HepG2 (cell line): ENCODE results near the gene CCNQ. TPM values are rescaled to one million over a fixed set of nuclear protein-coding genes. Genes with fewer than 3 reads are reported as not detected.

Experiments used
- ATF2 ChIP-seq: sonication (generic); formaldehyde crosslinking; IDR thresholded peaks from 2 replicates; pipeline ENCODE4 v1.4.0; 2020; ENCODE audit warnings: missing genetic modification reagents
- ATF7 ChIP-seq, 2 experiments: fragments of 450-650 bp in 1 of 2; sonication (generic) in 1 of 2; formaldehyde crosslinking in 1 of 2; IDR thresholded peaks; 2 replicates each; pipeline versions ENCODE4 v1.4.0 to v1.6.1; 2016 to 2020; ENCODE audit warnings: antibody characterized with exemption in 1 of 2, mild to moderate bottlenecking in 1 of 2, missing genetic modification reagents in 1 of 2
- BRCA1 ChIP-seq: sonication (generic); formaldehyde crosslinking; IDR thresholded peaks from 2 replicates; pipeline ENCODE4 v1.4.0; 2020; ENCODE audit warnings: missing genetic modification reagents
- HNRNPK ChIP-seq: fragments of 200-400 bp; formaldehyde crosslinking; IDR thresholded peaks from 2 replicates; pipeline ENCODE4 v1.6.1; 2018; ENCODE audit warnings: low read length, low read depth, moderate library complexity, mild to moderate bottlenecking; ENCODE audit not compliant: poor library complexity, severe bottlenecking
- HNRNPLL ChIP-seq: fragments of 200-400 bp; formaldehyde crosslinking; IDR thresholded peaks from 2 replicates; pipeline ENCODE4 v1.6.1; 2017; ENCODE audit warnings: mild to moderate bottlenecking, low read depth, low read length; ENCODE audit not compliant: poor library complexity, severe bottlenecking
- MEIS1 ChIP-seq: sonication (generic); formaldehyde crosslinking; IDR thresholded peaks from 2 replicates; pipeline ENCODE4 v1.9.0; 2021; ENCODE audit warnings: mild to moderate bottlenecking, missing genetic modification reagents, moderate library complexity, borderline replicate concordance
- NCOA2 ChIP-seq: sonication (generic); formaldehyde crosslinking; IDR thresholded peaks from 2 replicates; pipeline ENCODE4 v1.8.0; 2022; ENCODE audit warnings: inconsistent platforms
- NFIB ChIP-seq: sonication (generic); formaldehyde crosslinking; IDR thresholded peaks from 2 replicates; pipeline ENCODE4 v1.9.0; 2021; ENCODE audit warnings: missing genetic modification reagents, mild to moderate bottlenecking, borderline replicate concordance
- PTBP1 ChIP-seq: fragments of 200-400 bp; formaldehyde crosslinking; IDR thresholded peaks from 2 replicates; pipeline ENCODE4 v1.6.1; 2018; ENCODE audit warnings: low read length, low read depth; ENCODE audit not compliant: poor library complexity, severe bottlenecking
- RBFOX2 ChIP-seq: fragments of 200-400 bp; formaldehyde crosslinking; IDR thresholded peaks from 2 replicates; pipeline ENCODE4 v1.6.1; 2017; ENCODE audit warnings: low read depth, mild to moderate bottlenecking, low read length
- SAP130 ChIP-seq: IDR thresholded peaks from 2 replicates; pipeline ENCODE4 v1.6.1; 2016; ENCODE audit warnings: low read depth
- SMYD3 ChIP-seq: sonication (generic); formaldehyde crosslinking; IDR thresholded peaks from 2 replicates; pipeline ENCODE4 v1.8.1; 2023; ENCODE audit warnings: mild to moderate bottlenecking, missing genetic modification reagents
- STAG1 ChIP-seq: sonication (generic); formaldehyde crosslinking; IDR thresholded peaks from 2 replicates; pipeline ENCODE4 v1.4.0; 2020; ENCODE audit warnings: missing genetic modification reagents
- TRIM22 ChIP-seq: fragments of 450-650 bp; IDR thresholded peaks from 2 replicates; pipeline ENCODE4 v1.6.1; 2017
- YY1 ChIP-seq: IDR thresholded peaks from 2 replicates; pipeline ENCODE4 v1.6.1; 2011; ENCODE audit warnings: low read length, low read depth, moderate library complexity, mild to moderate bottlenecking; ENCODE audit not compliant: insufficient read depth, insufficient replicate concordance
- ZNF280B ChIP-seq: sonication (generic); formaldehyde crosslinking; IDR thresholded peaks from 2 replicates; pipeline ENCODE4 v1.5.0; 2020; ENCODE audit warnings: missing genetic modification reagents, mild to moderate bottlenecking, borderline replicate concordance
- ZNF33B ChIP-seq: sonication (generic); formaldehyde crosslinking; IDR thresholded peaks from 2 replicates; pipeline ENCODE4 v1.5.1; 2020; ENCODE audit warnings: mild to moderate bottlenecking, missing genetic modification reagents
- ZNF382 ChIP-seq: sonication (generic); formaldehyde crosslinking; IDR thresholded peaks from 2 replicates; pipeline ENCODE4 v1.5.0; 2020; ENCODE audit warnings: missing genetic modification reagents, mild to moderate bottlenecking, borderline replicate concordance
- ZNF749 ChIP-seq: sonication (generic); formaldehyde crosslinking; IDR thresholded peaks from 2 replicates; pipeline ENCODE4 v1.8.0; 2022; ENCODE audit warnings: mild to moderate bottlenecking, missing genetic modification reagents, moderate library complexity, borderline replicate concordance
- ZSCAN21 ChIP-seq: sonication (generic); formaldehyde crosslinking; IDR thresholded peaks from 2 replicates; pipeline ENCODE4 v1.8.0; 2022; ENCODE audit warnings: mild to moderate bottlenecking, missing genetic modification reagents, moderate library complexity, borderline replicate concordance
- ZSCAN22 ChIP-seq: sonication (generic); formaldehyde crosslinking; IDR thresholded peaks from 2 replicates; pipeline ENCODE4 v1.4.0; 2020; ENCODE audit warnings: mild to moderate bottlenecking, missing genetic modification reagents
- polyA plus RNA-seq, 8 experiments: library from polyadenylated mRNA; depleted of rRNA in 3 of 8; stranded (reverse) in 7 of 8; unstranded in 1 of 8; fragments of >200 nt; fragmentation: Illumina TruSeq in 4 of 8; extraction: Trizol in 4 of 8; gene quantifications; 2 replicates each; pipeline versions ENCODE4 v1.2.1 to v1.2.3, GENCODE V29; 2011 to 2016; ENCODE audit warnings: low read depth in 4 of 8, missing spikeins in 1 of 8, mixed read lengths in 1 of 8; ENCODE audit not compliant: insufficient read depth in 1 of 8
- total RNA-seq, 5 experiments: library from RNA; depleted of rRNA; stranded (reverse); fragments of >200 nt; fragmentation: Illumina TruSeq; extraction: Trizol; gene quantifications; 2 replicates each; pipeline ENCODE4 v1.2.3, GENCODE V29; 2016; ENCODE audit warnings: low read depth in 1 of 5
- TF ChIP-seq, protein P1 (sequence below): sonication (generic); formaldehyde crosslinking; IDR thresholded peaks from 2 replicates; pipeline ENCODE4 v1.5.1; 2020; ENCODE audit warnings: mild to moderate bottlenecking, moderate library complexity, missing genetic modification reagents
- TF ChIP-seq, protein P2 (sequence below): sonication (generic); formaldehyde crosslinking; IDR thresholded peaks from 2 replicates; pipeline ENCODE4 v1.8.0; 2022; ENCODE audit warnings: mild to moderate bottlenecking, missing genetic modification reagents, moderate library complexity

The CCNQ gene
- total and polyA plus RNA-seq, 2 of the 13 experiments (the other 11 are each of a cell fraction or from before 2014, with no cell fraction given), result 15.0 to 25.5 TPM

DNA sequence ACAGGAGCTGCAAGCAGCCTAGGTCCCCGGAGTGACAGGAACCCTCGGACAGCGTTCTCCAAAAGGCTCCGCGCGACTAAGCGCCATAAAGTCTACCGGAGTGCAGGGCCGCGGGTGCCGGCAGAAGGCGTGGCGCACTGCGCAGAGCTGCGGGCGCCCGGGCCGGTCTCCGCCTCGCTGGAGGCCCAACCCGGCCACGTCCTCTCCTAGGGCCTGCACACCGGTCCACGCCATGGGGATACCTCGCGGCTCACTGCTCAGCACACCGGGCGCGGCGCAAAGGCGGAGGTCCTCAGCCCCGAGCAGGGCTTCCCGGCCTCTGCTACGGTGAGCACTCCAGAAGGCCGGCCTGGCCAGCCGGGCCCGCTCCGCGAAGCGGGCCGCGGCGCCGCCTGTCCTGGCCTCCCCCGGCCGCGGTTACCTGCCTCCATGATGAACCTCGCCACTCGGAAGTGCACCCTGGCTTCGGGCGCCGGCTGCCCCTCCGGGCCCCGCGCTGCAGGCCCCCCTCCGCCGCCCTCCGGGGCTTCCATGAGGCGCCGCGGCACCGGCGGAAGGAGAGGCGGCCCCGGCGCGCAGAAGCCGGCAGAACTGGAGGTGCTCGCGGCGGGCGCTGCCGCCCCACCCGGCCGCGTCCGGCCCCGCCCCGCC is at the start of gene CCNQ (continued):
- no peak; the same call in 1 of the 2 replicates for TF ChIP-seq ZNF749 (CRISPR knock-in tag)
- TF ChIP-seq, protein P1, sequence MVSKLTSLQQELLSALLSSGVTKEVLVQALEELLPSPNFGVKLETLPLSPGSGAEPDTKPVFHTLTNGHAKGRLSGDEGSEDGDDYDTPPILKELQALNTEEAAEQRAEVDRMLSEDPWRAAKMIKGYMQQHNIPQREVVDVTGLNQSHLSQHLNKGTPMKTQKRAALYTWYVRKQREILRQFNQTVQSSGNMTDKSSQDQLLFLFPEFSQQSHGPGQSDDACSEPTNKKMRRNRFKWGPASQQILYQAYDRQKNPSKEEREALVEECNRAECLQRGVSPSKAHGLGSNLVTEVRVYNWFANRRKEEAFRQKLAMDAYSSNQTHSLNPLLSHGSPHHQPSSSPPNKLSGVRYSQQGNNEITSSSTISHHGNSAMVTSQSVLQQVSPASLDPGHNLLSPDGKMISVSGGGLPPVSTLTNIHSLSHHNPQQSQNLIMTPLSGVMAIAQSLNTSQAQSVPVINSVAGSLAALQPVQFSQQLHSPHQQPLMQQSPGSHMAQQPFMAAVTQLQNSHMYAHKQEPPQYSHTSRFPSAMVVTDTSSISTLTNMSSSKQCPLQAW (CRISPR knock-in tag), result no peak
- no peak for TF ChIP-seq HNRNPK
- TF ChIP-seq, protein P2, sequence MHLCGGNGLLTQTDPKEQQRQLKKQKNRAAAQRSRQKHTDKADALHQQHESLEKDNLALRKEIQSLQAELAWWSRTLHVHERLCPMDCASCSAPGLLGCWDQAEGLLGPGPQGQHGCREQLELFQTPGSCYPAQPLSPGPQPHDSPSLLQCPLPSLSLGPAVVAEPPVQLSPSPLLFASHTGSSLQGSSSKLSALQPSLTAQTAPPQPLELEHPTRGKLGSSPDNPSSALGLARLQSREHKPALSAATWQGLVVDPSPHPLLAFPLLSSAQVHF (CRISPR knock-in tag), result no peak
- TF ChIP-seq YY1, result peak; percentile 15
- TF ChIP-seq HNRNPLL, result peak; percentile 9
- peak; percentile 46; the same call in 1 of the 2 replicates for TF ChIP-seq ZSCAN21
- no peak for TF ChIP-seq NCOA2 (CRISPR knock-in tag)
- TF ChIP-seq ZNF382 (CRISPR knock-in tag), result no peak
- TF ChIP-seq RBFOX2, result peak; percentile 50
- no peak for TF ChIP-seq TRIM22
- no peak for TF ChIP-seq ZSCAN22 (CRISPR knock-in tag)
- no peak for TF ChIP-seq ZNF33B (CRISPR knock-in tag)
- TF ChIP-seq STAG1 (CRISPR knock-in tag), result no peak
- TF ChIP-seq BRCA1 (CRISPR knock-in tag), result no peak
- no peak for TF ChIP-seq SMYD3 (CRISPR knock-in tag)
- no peak for TF ChIP-seq ATF2 (CRISPR knock-in tag)
- peak; percentile 47; the same call in 1 of the 2 replicates for TF ChIP-seq SAP130
- TF ChIP-seq PTBP1, result no peak
- no peak for TF ChIP-seq NFIB (CRISPR knock-in tag)
- TF ChIP-seq ATF7 (IDR thresholded peaks at IDR 0.05), result no peak
- TF ChIP-seq ATF7 (CRISPR knock-in tag; IDR thresholded peaks at IDR 0.05), result no peak
- TF ChIP-seq MEIS1 (CRISPR knock-in tag), result no peak
- TF ChIP-seq ZNF280B (CRISPR knock-in tag), result no peak
